SIG-M5 treated with dmso at 0.1 percent for 504 hours (cell line): ENCODE measurements around the gene PTGFRN.
"Not testable (repeated sequence)": the region's sequence is repeated elsewhere in the genome, so short reads cannot be mapped to it uniquely, and the experiment has no call there.

Experiments
- DNase-seq: peaks from one replicate; lab custom pipeline; 2025; ENCODE audit not compliant: unreplicated experiment; lab: John Stamatoyannopoulos, UW

PTGFRN gene

GRCh38 chr1:116909512-116910378 lies at the start of gene PTGFRN:
PTGFRN (plus strand) TSS chr1:116909916; CDS start chr1:116910204, 288 bp downstream.
- DNase-seq: peak; percentile 43

DNA sequence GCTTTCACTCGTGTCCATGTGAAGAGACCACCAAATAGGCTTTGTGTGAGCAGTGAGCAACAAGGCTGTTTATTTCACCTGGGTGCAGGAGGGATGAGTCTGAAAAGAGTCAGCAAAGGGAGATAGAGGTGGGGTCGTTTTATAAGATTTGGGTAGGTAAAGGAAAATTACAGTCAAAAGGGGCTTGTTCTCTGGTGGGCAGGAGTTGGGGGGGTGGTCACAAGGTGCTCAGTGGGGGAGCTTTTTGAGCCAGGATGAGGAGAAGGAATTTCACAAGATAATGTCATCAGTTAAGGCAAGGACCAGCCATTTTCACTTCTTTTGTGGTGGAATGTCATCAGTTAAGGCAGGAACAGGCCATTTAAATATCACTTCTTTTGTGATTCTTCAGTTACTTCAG lies 49.5 kb upstream of the PTGFRN start:
- DNase-seq: not testable (repeated sequence)

GRCh38 chr1:116861137-116861536 lies 48.6 kb upstream of the PTGFRN start:
- no peak for DNase-seq

DNA sequence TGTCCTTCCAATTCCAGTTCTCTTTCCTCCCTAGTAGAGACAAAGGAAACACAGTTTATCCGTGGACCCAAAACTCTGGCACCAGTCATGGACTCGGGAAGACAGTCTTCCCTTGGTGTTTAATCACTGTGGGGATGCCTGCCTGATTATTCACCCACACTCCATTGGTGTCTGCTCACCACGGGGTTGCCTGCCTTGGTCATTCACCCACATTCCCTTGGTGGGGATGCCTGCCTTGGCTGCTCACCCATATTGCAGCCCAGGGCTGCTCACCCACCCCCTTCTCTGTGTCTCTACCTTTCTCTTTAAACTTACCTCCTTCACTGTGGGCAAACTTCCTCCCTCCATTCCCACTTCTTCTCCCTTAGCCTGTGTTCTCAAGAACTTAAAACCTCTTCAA lies 46.7 kb upstream of the PTGFRN start:
- not testable (repeated sequence) for DNase-seq

GRCh38 chr1:116866478-116866877 lies 43.2 kb upstream of the PTGFRN start:
- DNase-seq: not testable (repeated sequence)

DNA sequence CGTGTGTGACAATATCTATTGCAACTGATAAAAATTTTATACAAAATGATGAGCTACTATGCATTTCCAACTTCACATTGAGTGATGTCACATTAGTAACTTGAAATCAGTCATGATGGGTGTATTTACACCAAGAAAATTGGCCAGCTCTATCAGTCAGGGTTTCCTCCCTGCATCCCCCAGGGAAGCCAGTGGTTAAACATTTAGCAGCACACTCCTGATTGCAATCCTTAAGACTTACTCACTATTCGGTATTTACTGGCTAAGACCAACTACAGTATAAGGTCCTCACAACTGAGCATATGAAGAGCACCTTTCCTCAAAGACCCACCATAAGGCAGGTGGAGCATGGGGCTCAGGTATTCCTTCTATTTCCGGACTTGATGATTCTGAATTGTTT lies 41.3 kb upstream of the PTGFRN start:
- DNase-seq: no peak

DNA sequence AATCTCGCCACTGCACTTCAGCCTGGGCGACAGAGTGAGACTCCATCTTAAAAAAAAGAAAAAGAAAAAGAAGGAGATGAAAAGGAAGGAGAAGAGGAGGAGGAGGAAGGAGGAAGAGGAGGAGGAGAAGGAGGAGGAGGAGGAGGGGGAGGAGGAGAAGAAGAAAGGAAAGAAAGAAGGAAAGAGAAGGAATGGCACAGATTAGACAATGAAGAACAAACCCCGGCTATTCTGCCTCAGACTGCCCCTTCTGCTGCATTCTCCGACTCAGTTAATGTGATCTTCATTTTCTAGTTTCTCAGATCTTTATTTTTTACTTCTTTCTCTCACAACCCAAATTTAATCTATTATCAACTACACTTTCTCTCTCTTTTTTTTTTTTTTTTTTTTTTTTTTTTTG lies 40.1 kb upstream of the PTGFRN start:
- no peak for DNase-seq

- no peak for DNase-seq
Observed at GRCh38 chr1:116870300-116870699, 39.4 kb upstream of the PTGFRN start.

DNA sequence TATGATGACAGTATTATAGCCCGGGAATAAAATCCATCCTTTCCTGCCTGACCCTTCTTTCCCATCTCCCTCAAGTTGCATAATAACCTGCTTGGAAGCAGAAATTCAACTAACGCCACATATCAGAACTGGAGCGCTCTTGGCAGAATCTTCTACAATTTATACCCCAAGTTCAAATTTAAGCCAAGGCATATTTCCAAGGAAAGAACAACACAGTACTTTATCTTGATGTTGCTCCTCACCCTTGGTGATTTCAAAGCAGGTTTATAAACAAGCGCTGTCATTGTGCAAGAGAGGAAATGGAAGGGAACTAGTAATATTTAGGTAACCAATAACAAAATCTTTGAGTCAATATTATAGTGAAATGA lies 38.0 kb upstream of the PTGFRN start:
- DNase-seq: no peak

- no peak for DNase-seq
Observed at GRCh38 chr1:116873680-116874271, 35.9 kb upstream of the PTGFRN start.

- DNase-seq: peak; percentile 87
Observed at GRCh38 chr1:116874733-116875249, 34.9 kb upstream of the PTGFRN start.

DNA sequence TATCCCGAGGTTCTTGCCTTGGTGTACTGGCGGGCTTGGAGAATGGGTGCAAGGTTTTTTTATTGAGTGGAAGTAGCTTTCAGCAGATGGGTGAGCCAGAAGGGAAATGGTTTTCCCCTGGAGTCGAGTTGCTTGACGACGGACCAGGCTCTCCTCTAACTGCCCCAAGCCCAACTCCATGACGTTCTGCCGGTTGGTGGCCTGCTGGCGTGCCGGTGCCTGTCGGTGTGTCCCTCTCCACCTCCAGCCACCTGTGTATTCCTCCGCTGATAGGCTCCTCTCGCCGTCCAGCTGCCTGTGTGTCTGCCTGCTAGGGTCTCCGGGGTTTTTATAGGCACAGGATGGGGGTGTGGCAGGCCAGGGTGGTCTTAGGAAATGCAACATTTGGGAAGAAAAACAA lies 34.3 kb upstream of the PTGFRN start:
- no peak for DNase-seq

DNA sequence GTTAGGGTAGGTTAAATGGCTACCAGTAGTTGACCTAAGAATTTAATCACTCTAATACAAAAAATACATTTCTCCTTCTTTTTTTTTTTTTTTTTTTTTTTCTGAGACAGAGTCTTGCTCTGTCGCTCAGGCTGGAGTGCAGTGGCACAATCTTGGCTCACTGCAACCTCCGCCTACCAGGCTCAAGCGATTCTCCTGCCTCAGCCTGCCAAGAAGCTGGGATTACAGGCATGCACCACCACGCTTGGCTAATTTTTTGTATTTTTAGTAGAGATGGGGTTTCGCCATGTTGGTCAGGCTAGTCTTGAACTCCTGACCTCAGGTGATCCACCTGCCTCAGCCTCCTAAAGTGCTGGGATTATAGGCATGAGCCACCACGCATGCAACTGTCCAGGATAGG lies 33.8 kb upstream of the PTGFRN start:
- DNase-seq: not testable (repeated sequence)

- no peak for DNase-seq
Observed at GRCh38 chr1:116877141-116877818, 32.4 kb upstream of the PTGFRN start.

GRCh38 chr1:116878804-116879477 lies 30.8 kb upstream of the PTGFRN start:
- DNase-seq: peak; percentile 85

- DNase-seq: peak; percentile 38
Observed at GRCh38 chr1:116879478-116880133, 30.1 kb upstream of the PTGFRN start.

DNA sequence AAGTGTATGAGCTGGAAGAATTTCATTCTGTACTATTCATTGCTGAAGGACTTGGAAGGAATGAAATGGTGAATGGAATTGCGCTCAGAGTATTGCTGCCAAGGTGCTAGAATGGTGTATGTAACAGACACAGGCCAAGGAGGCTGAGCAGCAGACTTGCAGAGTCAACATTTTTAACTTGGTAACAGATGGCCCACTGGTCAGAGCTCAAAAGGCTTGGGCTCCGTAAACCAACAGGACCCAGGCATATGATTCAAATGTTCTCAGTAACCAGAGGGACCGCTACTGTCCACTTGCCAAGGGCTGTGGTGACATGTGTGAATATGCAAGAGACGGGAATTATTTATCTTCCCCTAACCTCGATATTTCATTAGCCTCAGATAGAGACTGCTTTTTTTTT lies 28.8 kb upstream of the PTGFRN start:
- no peak for DNase-seq

- DNase-seq: peak; percentile 94
Observed at GRCh38 chr1:116881879-116882520, 27.7 kb upstream of the PTGFRN start.

DNA sequence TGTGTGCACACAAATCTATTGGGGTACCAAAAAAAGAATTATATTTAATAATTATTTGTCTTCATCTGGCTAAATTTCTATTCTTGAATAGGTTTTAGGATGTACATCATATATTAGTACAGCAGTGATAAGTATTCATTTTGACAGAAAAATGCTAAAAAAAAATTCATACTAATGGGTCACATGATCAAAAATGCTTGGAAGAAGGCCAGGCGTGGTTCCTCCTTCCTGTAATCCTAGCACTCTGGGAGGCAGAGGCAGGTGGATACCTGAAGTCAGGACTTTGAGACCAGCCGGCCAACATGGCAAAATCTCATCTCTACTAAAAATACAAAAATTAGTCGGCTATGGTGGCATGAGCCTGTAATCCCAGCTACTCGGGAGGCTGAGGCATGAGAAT lies 26.9 kb upstream of the PTGFRN start:
- no peak for DNase-seq

DNA sequence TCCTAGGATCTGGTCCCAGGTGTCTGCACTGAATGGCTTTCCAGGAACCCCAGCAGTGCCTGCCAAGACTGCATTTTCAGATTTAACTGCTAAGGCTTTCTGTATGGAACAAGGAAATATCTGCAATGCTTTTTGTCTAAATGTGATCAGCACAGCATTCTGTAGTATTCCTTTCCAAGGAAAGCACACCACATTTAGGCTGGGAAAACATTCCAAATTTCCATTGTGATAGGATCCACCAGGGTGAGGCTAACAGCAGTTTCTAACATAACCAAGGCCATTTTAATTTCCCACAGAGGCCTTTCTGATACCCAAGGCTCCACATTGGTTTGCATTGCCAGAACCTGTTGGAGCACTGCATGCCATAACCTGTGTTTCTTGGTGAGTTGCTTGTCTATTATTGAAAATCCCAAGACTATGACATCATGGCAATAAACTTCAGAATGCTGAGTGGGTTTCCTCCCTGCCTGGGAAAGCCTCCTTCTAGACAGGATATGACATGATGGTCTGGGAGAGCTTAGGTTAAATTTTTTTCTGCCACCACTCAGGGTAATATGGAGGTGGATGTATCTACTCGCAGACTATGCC lies 23.3 kb upstream of the PTGFRN start:
- no peak for DNase-seq
